C4-2B (cell line): ENCODE results near the gene RASA3.

Experiments
- ZFX ChIP-seq: fragments of 450-650 bp; IDR thresholded peaks from 2 replicates; pipeline ENCODE4 v1.6.1; 2017
- TF ChIP-seq, protein P1 (sequence below): fragments of 450-650 bp; conservative IDR thresholded peaks from 2 replicates; pipeline ENCODE4 v1.5.1; 2017; ENCODE audit warnings: mild to moderate bottlenecking

DNA sequence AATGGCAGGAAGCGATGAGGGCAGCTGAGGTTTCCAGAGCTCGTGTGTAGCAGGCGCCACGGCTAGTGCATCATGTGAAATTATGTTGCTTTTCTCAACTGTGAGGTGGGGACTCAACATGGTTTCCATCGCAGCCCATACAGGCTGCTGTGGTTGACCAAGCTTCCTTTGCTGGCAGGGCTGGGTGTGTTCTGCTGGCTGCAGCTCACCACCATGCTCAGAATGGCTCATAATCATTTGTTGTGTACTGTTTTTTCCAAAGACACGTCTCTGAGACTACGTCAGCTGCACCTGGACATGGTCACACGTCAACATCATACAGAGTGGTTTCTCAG, 16.1 kb upstream of the RASA3 start:
- TF ChIP-seq, protein P1, sequence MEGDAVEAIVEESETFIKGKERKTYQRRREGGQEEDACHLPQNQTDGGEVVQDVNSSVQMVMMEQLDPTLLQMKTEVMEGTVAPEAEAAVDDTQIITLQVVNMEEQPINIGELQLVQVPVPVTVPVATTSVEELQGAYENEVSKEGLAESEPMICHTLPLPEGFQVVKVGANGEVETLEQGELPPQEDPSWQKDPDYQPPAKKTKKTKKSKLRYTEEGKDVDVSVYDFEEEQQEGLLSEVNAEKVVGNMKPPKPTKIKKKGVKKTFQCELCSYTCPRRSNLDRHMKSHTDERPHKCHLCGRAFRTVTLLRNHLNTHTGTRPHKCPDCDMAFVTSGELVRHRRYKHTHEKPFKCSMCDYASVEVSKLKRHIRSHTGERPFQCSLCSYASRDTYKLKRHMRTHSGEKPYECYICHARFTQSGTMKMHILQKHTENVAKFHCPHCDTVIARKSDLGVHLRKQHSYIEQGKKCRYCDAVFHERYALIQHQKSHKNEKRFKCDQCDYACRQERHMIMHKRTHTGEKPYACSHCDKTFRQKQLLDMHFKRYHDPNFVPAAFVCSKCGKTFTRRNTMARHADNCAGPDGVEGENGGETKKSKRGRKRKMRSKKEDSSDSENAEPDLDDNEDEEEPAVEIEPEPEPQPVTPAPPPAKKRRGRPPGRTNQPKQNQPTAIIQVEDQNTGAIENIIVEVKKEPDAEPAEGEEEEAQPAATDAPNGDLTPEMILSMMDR, result no peak
- no peak for TF ChIP-seq ZFX
